SK-N-SH (cell line): ENCODE results near the gene CADM2. TPM values are rescaled to one million over a fixed set of nuclear protein-coding genes. Genes with fewer than 3 reads are reported as not detected.

Experiments used
- CTCF ChIA-PET: fragments of 300-600, 350-600 bp; formaldehyde crosslinking; extraction: SDS; loops from one replicate; lab custom pipeline; 2021; lab: Yijun Ruan, JAX
- POLR2A ChIA-PET: fragments of 350-600 bp; sonication (Branson Sonifier 250); formaldehyde crosslinking; extraction: SDS; loops from one replicate; lab custom pipeline; 2020; ENCODE audit warnings: antibody characterized with exemption, inconsistent platforms; lab: Yijun Ruan, JAX
- DNase-seq: peaks from one replicate; pipeline ENCODE4 v3.0.0; 2012
- H2AFZ ChIP-seq: fragments of 200-600 bp; sonication (generic); 2 replicates; pipeline ENCODE4 v1.8.1; 2016; ENCODE audit warnings: antibody characterized with exemption, mild to moderate bottlenecking, low read depth
- H3F3A ChIP-seq: fragments of 200-600 bp; sonication (generic); replicated peaks from 2 replicates; pipeline ENCODE3; 2016; ENCODE audit warnings: antibody characterized with exemption, mild to moderate bottlenecking; ENCODE audit not compliant: insufficient read depth
- H3K27ac ChIP-seq, 2 experiments: fragments of 200-500 bp in 1 of 2; fragments of 200-600 bp in 1 of 2; sonication (Bioruptor generic) in 1 of 2; sonication (generic), shearing (Covaris generic) in 1 of 2; 2 replicates each; pipeline versions ENCODE4 v1.5.1 to v1.6.1; 2014 to 2016; ENCODE audit warnings: low read depth in 2 of 2, inconsistent platforms in 1 of 2, low read length in 1 of 2, mild to moderate bottlenecking in 1 of 2, mixed read lengths in 1 of 2
- H3K27me3 ChIP-seq: fragments of 200-600 bp; sonication (generic), shearing (Covaris generic); 2 replicates; pipeline ENCODE4 v1.6.1; 2016; ENCODE audit warnings: mixed run types; ENCODE audit not compliant: insufficient read depth
- H3K36me3 ChIP-seq, 2 experiments: fragments of 200-500 bp in 1 of 2; fragments of 200-600 bp in 1 of 2; sonication (Bioruptor generic) in 1 of 2; sonication (generic) in 1 of 2; replicated peaks in 1 of 2; 2 replicates each; pipeline versions ENCODE3 to v1.5.1; 2014 to 2016; ENCODE audit warnings: low read length in 1 of 2, mild to moderate bottlenecking in 1 of 2; ENCODE audit not compliant: insufficient read depth in 2 of 2, control insufficient read depth in 1 of 2
- H3K4me1 ChIP-seq, 2 experiments: fragments of 200-500 bp in 1 of 2; fragments of 200-600 bp in 1 of 2; sonication (Bioruptor generic) in 1 of 2; sonication (generic), shearing (Covaris generic) in 1 of 2; 2 replicates each; pipeline versions ENCODE4 v1.5.1 to v1.6.1; 2014 to 2016; ENCODE audit warnings: low read depth in 1 of 2, low read length in 1 of 2, mixed run types in 1 of 2; ENCODE audit not compliant: insufficient read depth in 2 of 2, control insufficient read depth in 1 of 2
- H3K4me2 ChIP-seq: fragments of 200-600 bp; sonication (generic), shearing (Covaris generic); 2 replicates; pipeline ENCODE4 v1.6.1; 2017; ENCODE audit warnings: mixed run types
- H3K4me3 ChIP-seq, 2 experiments: fragments of 200-500 bp in 1 of 2; fragments of 200-600 bp in 1 of 2; sonication (Bioruptor generic) in 1 of 2; sonication (generic), shearing (Covaris generic) in 1 of 2; 2 replicates each; pipeline versions ENCODE4 v1.5.1 to v1.8.1; 2014 to 2016; ENCODE audit warnings: low read depth in 2 of 2, inconsistent platforms in 1 of 2, low read length in 1 of 2, mild to moderate bottlenecking in 1 of 2, mixed read lengths in 1 of 2, moderate library complexity in 1 of 2
- H3K79me2 ChIP-seq: fragments of 200-600 bp; sonication (generic); 2 replicates; pipeline ENCODE4 v1.8.1; 2017; ENCODE audit warnings: mild to moderate bottlenecking; ENCODE audit not compliant: insufficient read depth
- H3K9ac ChIP-seq: fragments of 200-600 bp; sonication (generic); 2 replicates; pipeline ENCODE4 v1.6.1; 2017; ENCODE audit warnings: mixed run types
- H3K9me2 ChIP-seq: fragments of 200-600 bp; sonication (generic); 2 replicates; pipeline ENCODE4 v1.6.1; 2017; ENCODE audit warnings: mixed run types
- H3K9me3 ChIP-seq: fragments of 200-600 bp; sonication (generic); 2 replicates; pipeline ENCODE4 v1.6.1; 2017; ENCODE audit warnings: mixed run types, mild to moderate bottlenecking, moderate library complexity
- H4K20me1 ChIP-seq: fragments of 200-600 bp; sonication (generic); 2 replicates; pipeline ENCODE4 v1.6.1; 2017; ENCODE audit warnings: mild to moderate bottlenecking, mixed run types; ENCODE audit not compliant: insufficient read depth
- CHD2 ChIP-seq: fragments of 150-350 bp; IDR thresholded peaks from 2 replicates; pipeline ENCODE4 v1.6.1; 2018; ENCODE audit warnings: low read length; ENCODE audit not compliant: partially characterized antibody
- EP300 ChIP-seq, 2 experiments: IDR thresholded peaks; 2 replicates each; pipeline versions ENCODE4 v1.4.0 to v1.6.1; 2012; ENCODE audit warnings: borderline replicate concordance in 1 of 2, low read depth in 1 of 2, low read length in 1 of 2
- FOSL2 ChIP-seq: IDR thresholded peaks from 2 replicates; pipeline ENCODE4 v1.4.0; 2012; ENCODE audit warnings: low read depth, mild to moderate bottlenecking, moderate library complexity, borderline replicate concordance
- FOXJ3 ChIP-seq: sonication (generic); formaldehyde crosslinking; IDR thresholded peaks from 2 replicates; pipeline ENCODE4 v1.5.1; 2020; ENCODE audit warnings: mild to moderate bottlenecking, missing genetic modification reagents
- FOXM1 ChIP-seq: IDR thresholded peaks from 2 replicates; pipeline ENCODE4 v1.4.0; 2012; ENCODE audit warnings: low read depth, mild to moderate bottlenecking
- GABPA ChIP-seq: IDR thresholded peaks from 2 replicates; pipeline ENCODE4 v1.4.0; 2012; ENCODE audit warnings: low read depth, mild to moderate bottlenecking
- JUND ChIP-seq: IDR thresholded peaks from 2 replicates; pipeline ENCODE4 v1.4.0; 2012
- MEF2A ChIP-seq: IDR thresholded peaks from 2 replicates; pipeline ENCODE4 v1.4.0; 2012; ENCODE audit warnings: low read depth, borderline replicate concordance
- MXI1 ChIP-seq: IDR thresholded peaks from 2 replicates; pipeline ENCODE4 v1.6.1; 2012; ENCODE audit warnings: mild to moderate bottlenecking, low read depth, low read length, improper control_type of control experiment
- RAD21 ChIP-seq: IDR thresholded peaks from 2 replicates; pipeline ENCODE4 v1.6.1; 2012; ENCODE audit warnings: mild to moderate bottlenecking, low read length
- RXRA ChIP-seq: IDR thresholded peaks from 2 replicates; pipeline ENCODE4 v1.4.0; 2012; ENCODE audit warnings: low read depth, mild to moderate bottlenecking, borderline replicate concordance
- SMC3 ChIP-seq: IDR thresholded peaks from 2 replicates; pipeline ENCODE4 v1.6.1; 2012; ENCODE audit warnings: low read depth, low read length, improper control_type of control experiment
- TAF1 ChIP-seq: IDR thresholded peaks from 2 replicates; pipeline ENCODE4 v1.6.1; 2012; ENCODE audit warnings: low read depth, mild to moderate bottlenecking, low read length, moderate library complexity, borderline replicate concordance
- TCF12 ChIP-seq: IDR thresholded peaks from 2 replicates; pipeline ENCODE4 v1.4.0; 2012
- WGBS: methylation state at CpG from one replicate; pipeline ENCODE4 v1.1.6; 2017; ENCODE audit warnings: low lambda C conversion rate; 5-methylcytosine and 5-hydroxymethylcytosine counted together
- polyA plus RNA-seq, 3 experiments: library from polyadenylated mRNA; depleted of rRNA; stranded (reverse); fragments of >200 nt; gene quantifications; 2 replicates each; pipeline ENCODE4 v1.2.3, GENCODE V29; 2012
- TF ChIP-seq, protein P1 (sequence below): IDR thresholded peaks from 2 replicates; pipeline ENCODE4; 2012
- TF ChIP-seq, protein P2 (sequence below): IDR thresholded peaks from 2 replicates; pipeline ENCODE4 v1.6.1; 2012; ENCODE audit warnings: mild to moderate bottlenecking, low read depth, low read length, moderate library complexity
- TF ChIP-seq, protein P3 (sequence below): fragments of 150-350 bp; IDR thresholded peaks from 2 replicates; pipeline ENCODE4 v1.6.1; 2016; ENCODE audit warnings: mild to moderate bottlenecking, low read depth, low read length
- TF ChIP-seq, protein P4 (sequence below): fragments of 200-600 bp; sonication (generic); IDR thresholded peaks from 2 replicates; pipeline ENCODE4 v1.6.1; 2017; ENCODE audit warnings: antibody characterized with exemption, mild to moderate bottlenecking, moderate library complexity
- TF ChIP-seq, protein P5 (sequence below): IDR thresholded peaks from 2 replicates; pipeline ENCODE4 v1.4.0; 2012; ENCODE audit warnings: low read depth, borderline replicate concordance
- TF ChIP-seq, protein P6 (sequence below): IDR thresholded peaks from 2 replicates; pipeline ENCODE4 v1.4.0; 2012; ENCODE audit warnings: low read depth, borderline replicate concordance

CADM2 gene
- polyA plus RNA-seq, 1 of the 3 experiments (the other 2 are of a cell fraction) = 0.46 TPM

DNA sequence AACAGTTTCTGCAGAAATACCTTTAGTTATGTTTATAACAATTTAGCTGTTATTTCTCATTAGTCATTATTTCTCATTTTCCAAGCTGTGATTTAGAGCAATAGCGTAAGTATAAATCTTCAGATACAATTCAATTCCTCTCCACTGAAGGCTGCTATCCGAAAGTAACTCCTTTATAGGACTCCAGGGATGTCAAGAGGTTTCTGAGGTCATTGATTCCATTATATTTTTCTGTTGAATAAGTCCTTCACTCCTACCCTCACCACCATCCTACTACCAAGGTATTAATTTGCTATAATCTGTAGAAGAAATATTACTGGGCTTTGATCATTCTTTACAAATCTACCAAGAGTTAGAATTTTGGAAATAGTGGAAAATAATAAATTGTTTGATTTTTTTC, 285.7 kb downstream of the CADM2 start (continued):
- TF ChIP-seq, protein P1, sequence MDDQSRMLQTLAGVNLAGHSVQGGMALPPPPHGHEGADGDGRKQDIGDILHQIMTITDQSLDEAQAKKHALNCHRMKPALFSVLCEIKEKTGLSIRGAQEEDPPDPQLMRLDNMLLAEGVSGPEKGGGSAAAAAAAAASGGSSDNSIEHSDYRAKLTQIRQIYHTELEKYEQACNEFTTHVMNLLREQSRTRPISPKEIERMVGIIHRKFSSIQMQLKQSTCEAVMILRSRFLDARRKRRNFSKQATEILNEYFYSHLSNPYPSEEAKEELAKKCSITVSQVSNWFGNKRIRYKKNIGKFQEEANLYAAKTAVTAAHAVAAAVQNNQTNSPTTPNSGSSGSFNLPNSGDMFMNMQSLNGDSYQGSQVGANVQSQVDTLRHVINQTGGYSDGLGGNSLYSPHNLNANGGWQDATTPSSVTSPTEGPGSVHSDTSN = no peak
- TF ChIP-seq RAD21 (no peak), FOSL2 (no peak), TAF1 (no peak), MEF2A (no peak)

DNA sequence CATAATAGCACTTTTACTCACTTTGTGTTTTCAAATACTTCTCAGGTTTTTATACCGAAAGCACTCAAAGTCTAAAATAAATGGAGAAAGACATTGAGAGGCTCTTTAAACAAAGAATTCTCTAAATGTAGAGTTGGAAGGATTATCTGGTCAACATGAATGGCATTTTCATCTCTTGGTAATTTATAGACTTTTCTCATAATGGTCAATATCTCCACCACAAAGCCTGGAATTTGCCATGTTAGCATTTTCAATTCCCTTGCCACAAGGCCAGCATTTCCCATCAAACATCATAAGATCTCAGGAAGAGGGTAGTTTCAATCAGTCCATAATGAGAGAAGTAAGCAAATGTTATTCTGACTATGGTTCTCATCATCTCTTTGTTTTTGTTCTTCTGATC, 293.0 kb downstream of the CADM2 start:
- H3F3A ChIP-seq = no peaks in the 10 kb centered on the region
- no peaks in the 10 kb centered on the region for H3K36me3 ChIP-seq
- H3K4me3 ChIP-seq = no peak overlapping the region
- no peaks in the 10 kb centered on the region for H3K27me3 ChIP-seq
- no peaks in the 10 kb centered on the region for H3K9me3 ChIP-seq
- H3K4me1 ChIP-seq = no peaks in the 10 kb centered on the region
- H3K27ac ChIP-seq = no peak overlapping the region
- no peak overlapping the region for H2AFZ ChIP-seq
- no peak overlapping the region for H3K4me2 ChIP-seq
- TF ChIP-seq RAD21 = no peak
- TF ChIP-seq, protein P2, sequence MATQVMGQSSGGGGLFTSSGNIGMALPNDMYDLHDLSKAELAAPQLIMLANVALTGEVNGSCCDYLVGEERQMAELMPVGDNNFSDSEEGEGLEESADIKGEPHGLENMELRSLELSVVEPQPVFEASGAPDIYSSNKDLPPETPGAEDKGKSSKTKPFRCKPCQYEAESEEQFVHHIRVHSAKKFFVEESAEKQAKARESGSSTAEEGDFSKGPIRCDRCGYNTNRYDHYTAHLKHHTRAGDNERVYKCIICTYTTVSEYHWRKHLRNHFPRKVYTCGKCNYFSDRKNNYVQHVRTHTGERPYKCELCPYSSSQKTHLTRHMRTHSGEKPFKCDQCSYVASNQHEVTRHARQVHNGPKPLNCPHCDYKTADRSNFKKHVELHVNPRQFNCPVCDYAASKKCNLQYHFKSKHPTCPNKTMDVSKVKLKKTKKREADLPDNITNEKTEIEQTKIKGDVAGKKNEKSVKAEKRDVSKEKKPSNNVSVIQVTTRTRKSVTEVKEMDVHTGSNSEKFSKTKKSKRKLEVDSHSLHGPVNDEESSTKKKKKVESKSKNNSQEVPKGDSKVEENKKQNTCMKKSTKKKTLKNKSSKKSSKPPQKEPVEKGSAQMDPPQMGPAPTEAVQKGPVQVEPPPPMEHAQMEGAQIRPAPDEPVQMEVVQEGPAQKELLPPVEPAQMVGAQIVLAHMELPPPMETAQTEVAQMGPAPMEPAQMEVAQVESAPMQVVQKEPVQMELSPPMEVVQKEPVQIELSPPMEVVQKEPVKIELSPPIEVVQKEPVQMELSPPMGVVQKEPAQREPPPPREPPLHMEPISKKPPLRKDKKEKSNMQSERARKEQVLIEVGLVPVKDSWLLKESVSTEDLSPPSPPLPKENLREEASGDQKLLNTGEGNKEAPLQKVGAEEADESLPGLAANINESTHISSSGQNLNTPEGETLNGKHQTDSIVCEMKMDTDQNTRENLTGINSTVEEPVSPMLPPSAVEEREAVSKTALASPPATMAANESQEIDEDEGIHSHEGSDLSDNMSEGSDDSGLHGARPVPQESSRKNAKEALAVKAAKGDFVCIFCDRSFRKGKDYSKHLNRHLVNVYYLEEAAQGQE = no peak
- no peak for TF ChIP-seq EP300 (IDR thresholded peaks at IDR 0.05; ENCODE audit: borderline replicate concordance in 1 of 2, low read depth in 1 of 2, low read length in 1 of 2)
- TF ChIP-seq TCF12 = no peak
- TF ChIP-seq MXI1 = no peak
- TF ChIP-seq RXRA = no peak
- TF ChIP-seq, protein P3, sequence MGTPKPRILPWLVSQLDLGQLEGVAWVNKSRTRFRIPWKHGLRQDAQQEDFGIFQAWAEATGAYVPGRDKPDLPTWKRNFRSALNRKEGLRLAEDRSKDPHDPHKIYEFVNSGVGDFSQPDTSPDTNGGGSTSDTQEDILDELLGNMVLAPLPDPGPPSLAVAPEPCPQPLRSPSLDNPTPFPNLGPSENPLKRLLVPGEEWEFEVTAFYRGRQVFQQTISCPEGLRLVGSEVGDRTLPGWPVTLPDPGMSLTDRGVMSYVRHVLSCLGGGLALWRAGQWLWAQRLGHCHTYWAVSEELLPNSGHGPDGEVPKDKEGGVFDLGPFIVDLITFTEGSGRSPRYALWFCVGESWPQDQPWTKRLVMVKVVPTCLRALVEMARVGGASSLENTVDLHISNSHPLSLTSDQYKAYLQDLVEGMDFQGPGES = no peak
- no peak for TF ChIP-seq FOSL2
- TF ChIP-seq SMC3 = no peak
- no peak for TF ChIP-seq CHD2
- TF ChIP-seq FOXJ3 (CRISPR knock-in tag) = no peak
- TF ChIP-seq, protein P4, sequence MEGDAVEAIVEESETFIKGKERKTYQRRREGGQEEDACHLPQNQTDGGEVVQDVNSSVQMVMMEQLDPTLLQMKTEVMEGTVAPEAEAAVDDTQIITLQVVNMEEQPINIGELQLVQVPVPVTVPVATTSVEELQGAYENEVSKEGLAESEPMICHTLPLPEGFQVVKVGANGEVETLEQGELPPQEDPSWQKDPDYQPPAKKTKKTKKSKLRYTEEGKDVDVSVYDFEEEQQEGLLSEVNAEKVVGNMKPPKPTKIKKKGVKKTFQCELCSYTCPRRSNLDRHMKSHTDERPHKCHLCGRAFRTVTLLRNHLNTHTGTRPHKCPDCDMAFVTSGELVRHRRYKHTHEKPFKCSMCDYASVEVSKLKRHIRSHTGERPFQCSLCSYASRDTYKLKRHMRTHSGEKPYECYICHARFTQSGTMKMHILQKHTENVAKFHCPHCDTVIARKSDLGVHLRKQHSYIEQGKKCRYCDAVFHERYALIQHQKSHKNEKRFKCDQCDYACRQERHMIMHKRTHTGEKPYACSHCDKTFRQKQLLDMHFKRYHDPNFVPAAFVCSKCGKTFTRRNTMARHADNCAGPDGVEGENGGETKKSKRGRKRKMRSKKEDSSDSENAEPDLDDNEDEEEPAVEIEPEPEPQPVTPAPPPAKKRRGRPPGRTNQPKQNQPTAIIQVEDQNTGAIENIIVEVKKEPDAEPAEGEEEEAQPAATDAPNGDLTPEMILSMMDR = no peak
- TF ChIP-seq, protein P5, sequence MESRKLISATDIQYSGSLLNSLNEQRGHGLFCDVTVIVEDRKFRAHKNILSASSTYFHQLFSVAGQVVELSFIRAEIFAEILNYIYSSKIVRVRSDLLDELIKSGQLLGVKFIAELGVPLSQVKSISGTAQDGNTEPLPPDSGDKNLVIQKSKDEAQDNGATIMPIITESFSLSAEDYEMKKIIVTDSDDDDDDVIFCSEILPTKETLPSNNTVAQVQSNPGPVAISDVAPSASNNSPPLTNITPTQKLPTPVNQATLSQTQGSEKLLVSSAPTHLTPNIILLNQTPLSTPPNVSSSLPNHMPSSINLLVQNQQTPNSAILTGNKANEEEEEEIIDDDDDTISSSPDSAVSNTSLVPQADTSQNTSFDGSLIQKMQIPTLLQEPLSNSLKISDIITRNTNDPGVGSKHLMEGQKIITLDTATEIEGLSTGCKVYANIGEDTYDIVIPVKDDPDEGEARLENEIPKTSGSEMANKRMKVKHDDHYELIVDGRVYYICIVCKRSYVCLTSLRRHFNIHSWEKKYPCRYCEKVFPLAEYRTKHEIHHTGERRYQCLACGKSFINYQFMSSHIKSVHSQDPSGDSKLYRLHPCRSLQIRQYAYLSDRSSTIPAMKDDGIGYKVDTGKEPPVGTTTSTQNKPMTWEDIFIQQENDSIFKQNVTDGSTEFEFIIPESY = no peak
- TF ChIP-seq, protein P1 = no peak
- no peak for TF ChIP-seq GABPA
- TF ChIP-seq JUND = no peak
- TF ChIP-seq, protein P6, sequence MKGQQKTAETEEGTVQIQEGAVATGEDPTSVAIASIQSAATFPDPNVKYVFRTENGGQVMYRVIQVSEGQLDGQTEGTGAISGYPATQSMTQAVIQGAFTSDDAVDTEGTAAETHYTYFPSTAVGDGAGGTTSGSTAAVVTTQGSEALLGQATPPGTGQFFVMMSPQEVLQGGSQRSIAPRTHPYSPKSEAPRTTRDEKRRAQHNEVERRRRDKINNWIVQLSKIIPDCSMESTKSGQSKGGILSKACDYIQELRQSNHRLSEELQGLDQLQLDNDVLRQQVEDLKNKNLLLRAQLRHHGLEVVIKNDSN = no peak
- TF ChIP-seq FOXM1 = no peak
- no peaks in the 10 kb centered on the region for H3K9me2 ChIP-seq
- CTCF ChIA-PET = no interaction called here
- H3K79me2 ChIP-seq = no peaks in the 10 kb centered on the region
- no peaks in the 10 kb centered on the region for H4K20me1 ChIP-seq
- WGBS = 51% methylated on average over 1 of the region's 1 CpG
- no peak overlapping the region for H3K9ac ChIP-seq
- no peak for DNase-seq
- POLR2A ChIA-PET = no interaction called here
